CD4-positive, alpha-beta T cell treated with Interleukin-12 subunit alpha and Interleukin-12 subunit beta, for 1 hour (primary cell): ENCODE results near the gene MCAT.

Experiments
- DNase-seq: peaks from one replicate; pipeline ENCODE4 v3.0.0-alpha.2; 2020

Gene MCAT

GRCh38 chr22:43172191-43172590 lies 29.0 kb upstream of the MCAT start:
- no peak for DNase-seq

DNA sequence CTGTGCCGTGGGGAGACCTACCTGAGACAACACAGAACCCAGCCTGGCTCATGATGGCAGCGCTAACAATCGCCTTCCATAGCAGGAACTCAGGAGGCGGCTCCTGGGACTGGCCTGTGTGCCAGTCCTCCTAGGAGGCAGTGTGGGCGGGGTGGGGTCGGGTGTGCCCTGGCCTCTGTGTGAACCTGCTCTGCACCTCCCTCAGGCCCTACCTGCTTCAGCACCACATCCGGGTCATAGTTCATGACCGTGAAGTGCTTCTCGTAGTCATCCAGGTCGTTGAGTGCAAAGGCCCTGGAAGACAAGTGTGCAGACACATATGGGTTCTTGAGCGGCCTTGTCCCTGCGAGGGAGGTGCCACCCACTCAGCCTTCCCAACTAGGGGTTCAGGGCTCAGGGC lies 28.4 kb upstream of the MCAT start:
- no peak for DNase-seq

- DNase-seq: no peak
These were observed 27.9 kb upstream of the MCAT start for GRCh38 chr22:43171019-43171491.

DNA sequence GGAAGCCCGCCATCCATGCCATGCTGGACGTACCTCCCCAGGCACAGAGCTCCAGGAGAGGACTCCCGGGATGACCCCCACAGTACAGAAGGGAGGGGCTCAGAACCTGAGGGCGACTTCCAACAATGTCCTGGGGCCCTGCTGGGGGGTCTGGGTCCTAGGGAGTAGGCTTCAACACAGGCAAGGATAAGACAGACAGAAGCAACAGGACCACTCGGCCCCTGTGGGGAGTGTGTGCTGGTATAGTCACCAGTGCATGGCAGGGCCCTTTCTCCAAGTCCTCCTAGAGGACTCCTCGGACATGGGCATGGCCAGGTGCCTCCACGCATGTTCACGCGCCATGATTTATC lies 26.9 kb upstream of the MCAT start:
- DNase-seq: no peak

GRCh38 chr22:43169310-43170130 lies 26.3 kb upstream of the MCAT start:
- DNase-seq: no peak

- DNase-seq: no peak
These were observed 25.5 kb upstream of the MCAT start for GRCh38 chr22:43168471-43169309.

DNA sequence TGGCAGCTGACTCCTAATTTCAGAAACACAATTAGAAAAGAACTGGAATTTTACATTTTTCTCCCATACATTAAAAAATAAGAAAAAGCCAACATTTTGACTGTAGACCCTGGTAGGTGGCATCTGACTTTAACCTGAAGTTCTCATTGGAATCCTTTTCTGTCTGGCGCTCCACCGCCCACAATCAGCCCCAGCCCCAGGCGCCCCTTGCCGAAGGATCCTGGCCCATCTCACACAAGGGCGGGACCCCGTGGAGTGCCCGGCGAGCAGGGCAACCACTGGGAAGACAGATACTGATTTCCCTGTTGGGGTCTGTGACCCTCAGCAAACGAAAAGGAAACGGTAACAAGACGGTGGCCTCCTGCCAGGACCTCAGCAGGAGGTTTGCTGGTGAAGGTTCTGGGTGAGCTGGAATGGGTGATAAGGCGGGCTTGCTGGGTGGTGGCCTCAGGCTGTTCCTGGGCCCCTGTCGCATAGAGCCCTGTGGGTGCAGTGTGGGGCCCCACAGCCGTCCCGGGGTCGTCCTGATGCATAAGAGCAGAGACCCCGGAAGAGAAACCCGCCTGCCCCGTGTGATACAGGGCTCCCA lies 23.9 kb upstream of the MCAT start:
- DNase-seq: no peak

DNA sequence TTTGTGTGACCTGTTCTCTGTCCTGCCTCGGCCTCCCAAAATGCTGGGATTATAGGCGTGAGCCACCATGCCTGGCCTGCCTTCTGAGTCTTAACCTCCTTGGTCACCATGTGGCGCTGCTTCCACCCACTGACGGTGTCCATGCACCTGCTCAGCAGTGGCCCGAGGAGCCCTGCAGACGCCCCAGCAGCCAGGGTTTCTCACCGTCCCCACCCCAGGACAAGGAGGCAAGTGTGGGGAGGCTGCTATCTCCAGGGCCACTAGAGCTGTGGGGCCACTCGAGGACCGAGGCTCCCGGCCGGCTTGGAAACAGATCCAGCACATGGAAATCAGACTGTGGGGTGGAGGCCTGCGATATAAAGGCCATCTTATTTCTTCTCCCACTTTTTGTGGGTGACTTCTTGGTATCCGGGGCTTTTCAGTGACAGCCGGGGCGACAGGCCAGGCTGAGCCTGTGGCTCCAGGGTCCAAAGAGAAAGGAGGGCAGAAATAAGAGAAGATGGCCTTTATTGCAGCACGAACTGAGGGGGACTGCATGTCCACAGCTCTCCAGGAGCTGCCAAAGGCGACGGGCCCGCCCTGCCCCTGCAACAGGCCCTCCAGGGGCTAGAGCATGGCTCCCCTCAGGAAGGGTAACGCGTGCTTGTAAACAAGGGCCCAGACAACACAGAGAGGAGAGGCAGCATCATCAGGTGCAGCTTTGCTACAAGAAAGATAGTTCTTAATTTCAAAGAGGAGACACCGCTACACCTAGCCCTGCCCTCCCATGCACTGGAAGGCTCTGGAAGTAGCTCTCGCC lies 23.1 kb upstream of the MCAT start:
- no peak for DNase-seq

DNA sequence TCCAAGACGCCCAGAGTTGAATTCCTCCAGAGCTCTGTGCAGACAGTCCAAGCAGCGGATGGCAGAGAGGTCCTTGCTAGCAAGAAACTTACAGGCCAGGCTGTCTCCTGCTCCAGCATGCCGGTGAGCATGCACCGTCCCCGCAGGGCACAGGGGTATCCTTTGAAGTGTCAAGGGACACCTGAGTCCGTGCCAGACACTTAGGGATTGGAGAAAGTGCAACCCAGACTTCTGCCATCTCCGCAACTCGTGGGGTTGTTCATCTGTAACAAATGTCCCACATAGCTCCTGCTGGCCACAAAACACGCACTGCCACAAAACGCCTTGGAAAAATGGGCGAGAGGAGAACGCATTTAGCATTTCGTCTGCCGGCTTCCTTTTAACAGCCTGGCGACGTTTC lies 21.4 kb upstream of the MCAT start:
- no peak for DNase-seq

DNA sequence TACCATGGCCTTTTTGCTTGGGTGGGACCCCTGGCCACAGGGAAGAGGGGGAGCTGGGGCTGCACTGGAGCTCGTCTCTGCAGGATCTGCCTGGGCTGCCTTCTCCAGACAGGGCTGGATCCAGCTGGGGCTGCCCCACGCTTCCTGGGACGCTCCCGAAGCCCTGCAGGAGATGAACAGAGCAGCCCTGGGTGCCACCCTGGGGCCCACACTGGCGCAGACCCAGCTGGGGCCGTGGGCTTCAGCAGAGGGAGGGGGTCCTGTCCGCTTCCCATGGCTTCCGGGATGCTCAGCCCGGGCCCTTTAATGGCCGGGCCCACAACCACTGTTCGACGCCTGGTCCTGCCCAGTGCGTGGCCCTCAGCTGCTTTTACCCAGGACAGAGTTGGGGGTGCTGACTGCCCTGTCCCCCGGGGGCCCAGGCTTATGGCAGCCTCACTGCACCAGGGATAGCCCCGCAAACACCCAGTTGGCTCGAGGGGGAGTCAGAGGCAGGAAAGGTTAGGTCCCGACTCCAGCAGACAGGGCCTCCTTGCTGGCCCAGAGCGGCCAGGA lies 20.1 kb upstream of the MCAT start:
- no peak for DNase-seq

GRCh38 chr22:43162412-43163150 lies 19.4 kb upstream of the MCAT start:
- no peak for DNase-seq

- no peak for DNase-seq
These were observed 17.4 kb upstream of the MCAT start for GRCh38 chr22:43160497-43161126.

DNA sequence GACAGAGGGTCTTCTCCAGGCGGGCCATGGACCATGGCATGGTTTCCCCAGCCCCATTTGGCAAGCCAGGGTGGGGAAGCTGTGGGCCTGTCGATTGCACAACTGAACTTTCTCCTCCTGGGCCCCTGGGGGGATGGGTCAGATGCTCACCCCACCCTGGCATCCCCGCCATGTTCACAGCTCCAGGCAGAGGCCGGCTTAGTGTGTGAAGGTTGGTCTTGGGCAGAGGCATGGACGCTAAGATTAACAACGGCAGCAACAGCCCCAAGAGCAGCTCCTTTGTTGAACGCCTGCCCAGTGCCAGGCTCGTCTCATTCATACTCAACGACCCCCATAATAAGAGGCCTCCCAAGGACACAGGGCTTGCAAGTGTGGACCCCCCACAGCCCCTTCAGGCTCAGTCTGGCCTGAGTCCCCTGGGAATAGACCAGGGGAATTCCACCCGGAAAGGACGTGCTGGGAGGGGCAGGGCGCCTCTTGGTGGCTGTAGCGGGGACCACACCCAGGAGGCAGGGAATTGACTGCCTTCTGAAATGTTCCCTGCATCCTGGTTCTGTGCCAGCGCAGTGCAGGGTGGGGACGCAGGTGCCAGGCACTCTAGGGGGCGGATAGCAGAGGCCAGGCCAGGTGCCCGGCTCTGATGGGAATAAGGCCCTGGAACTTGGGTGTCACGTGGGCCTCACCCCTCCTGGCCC lies 16.4 kb upstream of the MCAT start:
- DNase-seq: no peak

DNA sequence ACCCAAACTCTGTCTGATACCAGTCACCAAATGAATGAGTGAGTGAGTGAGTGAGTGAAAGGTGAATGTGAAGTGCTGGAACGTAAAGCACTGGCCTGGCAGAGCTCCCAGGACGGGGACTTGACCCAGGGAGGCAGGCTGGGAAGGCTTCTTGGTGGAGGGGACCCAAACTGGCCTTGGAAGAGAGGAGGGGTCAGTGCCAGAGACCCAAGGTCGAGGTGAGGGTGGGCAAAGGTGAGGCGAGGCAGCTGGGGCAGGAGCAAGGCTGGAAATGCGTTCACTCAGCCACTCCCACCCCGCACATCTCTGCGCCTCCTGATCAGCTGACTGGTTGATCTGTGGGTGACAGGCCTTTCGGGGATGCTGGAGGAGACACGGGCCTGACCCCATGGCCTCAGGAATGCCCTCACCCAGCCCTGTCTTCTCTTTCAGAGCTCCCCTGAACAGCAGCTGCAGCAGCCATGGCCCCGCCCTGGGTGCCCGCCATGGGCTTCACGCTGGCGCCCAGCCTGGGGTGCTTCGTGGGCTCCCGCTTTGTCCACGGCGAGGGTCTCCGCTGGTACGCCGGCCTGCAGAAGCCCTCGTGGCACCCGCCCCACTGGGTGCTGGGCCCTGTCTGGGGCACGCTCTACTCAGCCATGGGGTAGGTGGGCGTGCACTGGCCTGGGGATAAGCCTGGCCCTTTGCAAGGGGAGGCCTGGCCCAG lies 15.7 kb upstream of the MCAT start:
- no peak for DNase-seq

DNA sequence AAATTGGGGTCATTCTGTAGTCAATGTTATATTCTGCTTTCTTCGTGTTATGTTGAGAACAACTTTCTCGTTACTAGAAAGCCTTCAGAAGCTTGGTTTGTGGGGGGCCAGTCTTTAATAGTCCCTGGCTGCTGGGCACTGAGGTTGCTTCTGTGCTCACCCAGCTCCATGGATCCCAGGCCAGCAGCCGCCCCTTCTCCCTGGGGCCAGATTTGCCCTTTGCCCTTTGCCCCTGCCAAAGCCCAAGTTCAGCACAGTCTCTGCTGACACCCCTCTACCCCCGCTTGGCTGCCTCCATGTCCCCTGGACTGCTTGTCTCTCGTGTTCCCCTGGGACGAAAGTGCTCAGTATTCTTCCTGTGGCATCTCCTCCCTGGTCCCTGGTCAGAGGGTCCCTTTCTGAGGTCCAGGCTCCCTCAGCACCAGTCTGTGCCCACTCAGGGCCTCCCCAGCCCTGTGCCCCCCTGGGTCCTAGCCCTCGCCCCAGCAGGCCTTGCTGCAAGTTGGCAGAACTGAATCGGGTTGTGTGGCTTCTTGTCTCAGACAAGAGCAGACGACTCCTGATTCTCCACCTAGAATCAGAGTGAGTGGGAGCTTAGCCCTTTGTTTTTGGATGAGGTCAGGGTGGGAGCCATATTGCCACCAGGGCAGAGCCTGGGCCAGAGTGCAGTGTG lies 14.8 kb upstream of the MCAT start:
- DNase-seq: no peak

DNA sequence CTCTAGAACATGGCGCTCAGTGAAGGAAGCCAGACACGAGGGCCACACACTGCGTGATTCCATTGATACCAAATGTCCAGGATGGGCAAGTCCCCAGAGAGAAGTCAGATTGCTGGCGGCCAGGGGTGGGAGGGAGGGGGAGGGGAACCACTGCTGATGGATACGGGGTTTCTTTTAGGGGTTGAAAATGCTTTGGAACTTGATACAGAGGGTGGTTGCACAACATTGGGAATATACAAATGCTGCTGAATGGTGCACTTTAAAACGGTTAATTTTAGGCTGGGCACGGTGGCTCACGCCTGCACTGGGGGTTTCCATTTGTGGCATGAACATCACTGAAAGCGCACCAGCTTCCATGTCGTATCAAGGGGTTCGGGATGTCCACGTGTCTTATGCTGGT lies 13.2 kb upstream of the MCAT start:
- DNase-seq: no peak

DNA sequence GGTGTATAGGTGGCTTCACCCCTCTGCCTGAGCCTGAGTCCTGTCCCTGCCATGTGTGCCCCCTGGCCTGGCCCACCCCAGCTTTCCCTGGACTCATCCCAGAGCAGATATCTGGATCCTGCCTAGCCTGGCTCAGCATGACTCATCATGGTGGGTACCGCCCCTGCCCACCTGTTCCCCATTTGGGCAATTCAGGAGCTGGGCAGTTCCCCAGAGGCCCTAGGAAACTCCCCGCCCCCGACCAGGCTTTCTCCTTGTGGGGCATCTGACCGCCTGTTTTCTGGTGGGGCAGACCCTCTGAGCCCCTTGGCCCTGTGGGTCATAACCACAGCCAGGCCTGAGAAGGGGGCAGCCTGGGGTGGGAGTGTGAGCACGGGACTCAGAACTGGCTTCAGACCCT lies 12.6 kb upstream of the MCAT start:
- DNase-seq: no peak

- no peak for DNase-seq
These were observed 11.8 kb upstream of the MCAT start for GRCh38 chr22:43154887-43155536.

- DNase-seq: no peak
These were observed 10.7 kb upstream of the MCAT start for GRCh38 chr22:43153899-43154298.
